ENCODE data around the gene RNMT. TPM values are rescaled to one million over a fixed set of nuclear protein-coding genes. Genes with fewer than 3 reads are reported as not detected.

RNMT gene
- total RNA-seq, 2 experiments from 2014 or later: 43.7 to 45.3 TPM

- Mint-ChIP-seq H3K9me3 (no peaks in the 10 kb centered on the region), H3K4me3 (no peak overlapping the region), H3K27me3 (peaks cover 41% of the 10 kb centered on the region), H3K4me1 (no peaks in the 10 kb centered on the region), H3K36me3 (ENCODE audit: low read depth) (no peaks in the 10 kb centered on the region), H3K27ac (no peak overlapping the region)
- no peak for DNase-seq
- ChIA-PET CTCF (interaction anchor here (1.1 kb wide), 1 partner anchor 279 kb away, joined by 3 read pairs; no protein-coding TSS in a partner anchor), POLR2A (no interaction called here)
Measured at GRCh38 chr18:13809043-13809430, 82.6 kb downstream of the RNMT start.

- Mint-ChIP-seq H3K36me3 (ENCODE audit: low read depth) (no peaks in the 10 kb centered on the region), H3K27me3 (peaks cover 34% of the 10 kb centered on the region), H3K4me1 (no peaks in the 10 kb centered on the region), H3K27ac (no peak overlapping the region), H3K4me3 (no peak overlapping the region), H3K9me3 (no peaks in the 10 kb centered on the region)
- no peak for DNase-seq
- POLR2A ChIA-PET: no interaction called here
- CTCF ChIA-PET: interaction anchor here (1.1 kb wide), 1 partner anchor 278 kb away, joined by 3 read pairs; no protein-coding TSS in a partner anchor
Measured at GRCh38 chr18:13809531-13810255, 83.2 kb downstream of the RNMT start.

- ChIA-PET CTCF (interaction anchor here (0.7 to 3.6 kb wide), 5 partner anchors 8 to 276 kb away, joined by 3 to 33 read pairs (median 11); partner anchors contain the start of gene MC5R), POLR2A (no interaction called here)
- Mint-ChIP-seq H3K27me3 (peaks cover 22% of the 10 kb centered on the region), H3K4me3 (no peak overlapping the region), H3K4me1 (no peaks in the 10 kb centered on the region), H3K27ac (no peak overlapping the region), H3K9me3 (no peaks in the 10 kb centered on the region), H3K36me3 (ENCODE audit: low read depth) (no peaks in the 10 kb centered on the region)
- DNase-seq: no peak
Measured at GRCh38 chr18:13810950-13811485, 84.5 kb downstream of the RNMT start.

GRCh38 chr18:13811993-13812392, 85.5 kb downstream of the RNMT start:
- Mint-ChIP-seq H3K36me3 (ENCODE audit: low read depth) (no peaks in the 10 kb centered on the region), H3K4me1 (no peaks in the 10 kb centered on the region), H3K4me3 (no peak overlapping the region), H3K27me3 (peaks cover 18% of the 10 kb centered on the region), H3K9me3 (no peaks in the 10 kb centered on the region), H3K27ac (no peak overlapping the region)
- ChIA-PET CTCF (interaction anchor here (1.3 to 3.6 kb wide), 5 partner anchors 9 to 596 kb away, joined by 6 to 33 read pairs (median 11); no protein-coding TSS in a partner anchor), POLR2A (no interaction called here)
- no peak for DNase-seq

GRCh38 chr18:13813271-13813849, 86.9 kb downstream of the RNMT start:
- POLR2A ChIA-PET: no interaction called here
- Mint-ChIP-seq H3K9me3 (no peaks in the 10 kb centered on the region), H3K4me1 (no peaks in the 10 kb centered on the region), H3K36me3 (ENCODE audit: low read depth) (no peaks in the 10 kb centered on the region), H3K4me3 (no peak overlapping the region), H3K27me3 (peaks cover 18% of the 10 kb centered on the region), H3K27ac (no peak overlapping the region)
- peak; percentile 58 for DNase-seq
- CTCF ChIA-PET: interaction anchor here (0.6 to 3.6 kb wide), 11 partner anchors 8 to 597 kb away, joined by 3 to 33 read pairs (median 7); partner anchors contain the start of gene MC5R

Other genes with a start within 250 kb of the RNMT start
- gene FAM210A, start 115 bp upstream of the RNMT start, total RNA-seq: 10 to 100 TPM; 22.2 to 22.4 TPM
- gene MC5R, start 97.5 kb downstream of the RNMT start, total RNA-seq: not detected
- not detected for gene MC2R, start 188.9 kb downstream of the RNMT start, total RNA-seq